SK-N-SH (cell line): ENCODE data around the gene MAST2. TPM values are rescaled to one million over a fixed set of nuclear protein-coding genes. Genes with fewer than 3 reads are reported as not detected.

Experiments used
- CTCF ChIA-PET: fragments of 300-600, 350-600 bp; formaldehyde crosslinking; extraction: SDS; loops from one replicate; lab custom pipeline; 2021; lab: Yijun Ruan, JAX
- POLR2A ChIA-PET: fragments of 350-600 bp; sonication (Branson Sonifier 250); formaldehyde crosslinking; extraction: SDS; loops from one replicate; lab custom pipeline; 2020; ENCODE audit warnings: antibody characterized with exemption, inconsistent platforms; lab: Yijun Ruan, JAX
- DNase-seq: peaks from one replicate; pipeline ENCODE4 v3.0.0; 2012
- H2AFZ ChIP-seq: fragments of 200-600 bp; sonication (generic); 2 replicates; pipeline ENCODE4 v1.8.1; 2016; ENCODE audit warnings: antibody characterized with exemption, mild to moderate bottlenecking, low read depth
- H3F3A ChIP-seq: fragments of 200-600 bp; sonication (generic); replicated peaks from 2 replicates; pipeline ENCODE3; 2016; ENCODE audit warnings: antibody characterized with exemption, mild to moderate bottlenecking; ENCODE audit not compliant: insufficient read depth
- H3K27ac ChIP-seq, 2 experiments: fragments of 200-500 bp in 1 of 2; fragments of 200-600 bp in 1 of 2; sonication (Bioruptor generic) in 1 of 2; sonication (generic), shearing (Covaris generic) in 1 of 2; 2 replicates each; pipeline versions ENCODE4 v1.5.1 to v1.6.1; 2014 to 2016; ENCODE audit warnings: low read depth in 2 of 2, inconsistent platforms in 1 of 2, low read length in 1 of 2, mild to moderate bottlenecking in 1 of 2, mixed read lengths in 1 of 2
- H3K27me3 ChIP-seq: fragments of 200-600 bp; sonication (generic), shearing (Covaris generic); 2 replicates; pipeline ENCODE4 v1.6.1; 2016; ENCODE audit warnings: mixed run types; ENCODE audit not compliant: insufficient read depth
- H3K36me3 ChIP-seq, 2 experiments: fragments of 200-500 bp in 1 of 2; fragments of 200-600 bp in 1 of 2; sonication (Bioruptor generic) in 1 of 2; sonication (generic) in 1 of 2; replicated peaks in 1 of 2; 2 replicates each; pipeline versions ENCODE3 to v1.5.1; 2014 to 2016; ENCODE audit warnings: low read length in 1 of 2, mild to moderate bottlenecking in 1 of 2; ENCODE audit not compliant: insufficient read depth in 2 of 2, control insufficient read depth in 1 of 2
- H3K4me1 ChIP-seq, 2 experiments: fragments of 200-500 bp in 1 of 2; fragments of 200-600 bp in 1 of 2; sonication (Bioruptor generic) in 1 of 2; sonication (generic), shearing (Covaris generic) in 1 of 2; 2 replicates each; pipeline versions ENCODE4 v1.5.1 to v1.6.1; 2014 to 2016; ENCODE audit warnings: low read depth in 1 of 2, low read length in 1 of 2, mixed run types in 1 of 2; ENCODE audit not compliant: insufficient read depth in 2 of 2, control insufficient read depth in 1 of 2
- H3K4me2 ChIP-seq: fragments of 200-600 bp; sonication (generic), shearing (Covaris generic); 2 replicates; pipeline ENCODE4 v1.6.1; 2017; ENCODE audit warnings: mixed run types
- H3K4me3 ChIP-seq, 2 experiments: fragments of 200-500 bp in 1 of 2; fragments of 200-600 bp in 1 of 2; sonication (Bioruptor generic) in 1 of 2; sonication (generic), shearing (Covaris generic) in 1 of 2; 2 replicates each; pipeline versions ENCODE4 v1.5.1 to v1.8.1; 2014 to 2016; ENCODE audit warnings: low read depth in 2 of 2, inconsistent platforms in 1 of 2, low read length in 1 of 2, mild to moderate bottlenecking in 1 of 2, mixed read lengths in 1 of 2, moderate library complexity in 1 of 2
- H3K79me2 ChIP-seq: fragments of 200-600 bp; sonication (generic); 2 replicates; pipeline ENCODE4 v1.8.1; 2017; ENCODE audit warnings: mild to moderate bottlenecking; ENCODE audit not compliant: insufficient read depth
- H3K9ac ChIP-seq: fragments of 200-600 bp; sonication (generic); 2 replicates; pipeline ENCODE4 v1.6.1; 2017; ENCODE audit warnings: mixed run types
- H3K9me2 ChIP-seq: fragments of 200-600 bp; sonication (generic); 2 replicates; pipeline ENCODE4 v1.6.1; 2017; ENCODE audit warnings: mixed run types
- H3K9me3 ChIP-seq: fragments of 200-600 bp; sonication (generic); 2 replicates; pipeline ENCODE4 v1.6.1; 2017; ENCODE audit warnings: mixed run types, mild to moderate bottlenecking, moderate library complexity
- H4K20me1 ChIP-seq: fragments of 200-600 bp; sonication (generic); 2 replicates; pipeline ENCODE4 v1.6.1; 2017; ENCODE audit warnings: mild to moderate bottlenecking, mixed run types; ENCODE audit not compliant: insufficient read depth
- CHD2 ChIP-seq: fragments of 150-350 bp; IDR thresholded peaks from 2 replicates; pipeline ENCODE4 v1.6.1; 2018; ENCODE audit warnings: low read length; ENCODE audit not compliant: partially characterized antibody
- EZH2phosphoT487 ChIP-seq: fragments of 200-600 bp; sonication (generic); IDR thresholded peaks from 2 replicates; pipeline ENCODE4 v1.6.1; 2017; ENCODE audit warnings: low read depth, mixed run types, mild to moderate bottlenecking, antibody characterized with exemption, moderate library complexity, borderline replicate concordance
- GABPA ChIP-seq: IDR thresholded peaks from 2 replicates; pipeline ENCODE4 v1.4.0; 2012; ENCODE audit warnings: low read depth, mild to moderate bottlenecking
- MXI1 ChIP-seq: IDR thresholded peaks from 2 replicates; pipeline ENCODE4 v1.6.1; 2012; ENCODE audit warnings: mild to moderate bottlenecking, low read depth, low read length, improper control_type of control experiment
- PBX3 ChIP-seq: IDR thresholded peaks from 2 replicates; pipeline ENCODE4; 2012
- POLR2AphosphoS5 ChIP-seq: IDR thresholded peaks from 2 replicates; pipeline ENCODE4 v1.6.1; 2012; ENCODE audit warnings: low read depth, low read length
- SIN3A ChIP-seq: IDR thresholded peaks from 2 replicates; pipeline ENCODE4 v1.6.1; 2012; ENCODE audit warnings: low read depth, mild to moderate bottlenecking, low read length, moderate library complexity, borderline replicate concordance
- TEAD4 ChIP-seq: IDR thresholded peaks from 2 replicates; pipeline ENCODE4 v1.4.0; 2012; ENCODE audit warnings: mild to moderate bottlenecking, borderline replicate concordance; ENCODE audit not compliant: insufficient read depth
- YY1 ChIP-seq: IDR thresholded peaks from 2 replicates; pipeline ENCODE4 v1.4.0; 2012; ENCODE audit warnings: low read depth, mild to moderate bottlenecking
- WGBS: methylation state at CpG from one replicate; pipeline ENCODE4 v1.1.6; 2017; ENCODE audit warnings: low lambda C conversion rate; 5-methylcytosine and 5-hydroxymethylcytosine counted together
- polyA plus RNA-seq, 3 experiments: library from polyadenylated mRNA; depleted of rRNA; stranded (reverse); fragments of >200 nt; gene quantifications; 2 replicates each; pipeline ENCODE4 v1.2.3, GENCODE V29; 2012
- TF ChIP-seq, protein P1 (sequence below): IDR thresholded peaks from 2 replicates; pipeline ENCODE4 v1.6.1; 2012; ENCODE audit warnings: mild to moderate bottlenecking, low read depth, low read length, moderate library complexity
- TF ChIP-seq, protein P2 (sequence below): IDR thresholded peaks from 2 replicates; pipeline ENCODE4 v1.4.0; 2012; ENCODE audit warnings: low read depth, borderline replicate concordance

The MAST2 gene
- polyA plus RNA-seq, 1 of the 3 experiments (the other 2 are of a cell fraction) = 53.4 TPM

DNA sequence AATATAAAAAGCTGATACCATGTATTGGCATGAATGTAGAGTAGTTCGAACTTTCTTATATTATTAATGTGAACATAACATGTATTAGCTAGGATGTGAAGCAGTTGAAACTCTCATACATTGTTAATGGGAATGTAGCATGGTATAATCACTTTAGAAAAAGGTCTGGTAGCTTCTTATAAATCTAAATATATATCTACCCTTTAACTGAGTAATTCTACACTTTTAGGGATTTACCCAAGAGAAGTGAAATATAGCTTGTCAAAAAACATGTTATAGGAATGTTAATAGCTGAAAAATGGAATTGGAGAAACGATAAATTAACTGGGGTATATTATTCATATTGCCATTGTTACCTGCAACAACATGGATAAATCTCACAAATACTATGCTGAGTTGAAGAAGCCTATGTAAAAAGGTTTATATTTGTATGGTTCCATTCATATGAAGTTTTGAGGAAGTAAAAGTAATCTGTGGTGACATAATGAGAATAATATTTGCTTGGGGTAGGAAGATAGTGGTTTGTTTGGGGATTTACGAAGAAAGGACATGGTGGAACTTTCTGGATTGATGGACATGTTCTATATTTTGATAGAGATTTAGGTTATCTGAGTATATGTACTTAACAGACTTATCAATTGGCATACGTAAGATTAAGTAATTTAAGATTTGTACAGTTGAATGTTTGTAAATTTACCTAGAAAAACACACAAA lies 76.6 kb downstream of the MAST2 start:
- Histone ChIP-seq H3K4me2 (no peak overlapping the region), H3K9me3 (no peaks in the 10 kb centered on the region), H4K20me1 (no peaks in the 10 kb centered on the region), H3K9me2 (no peaks in the 10 kb centered on the region), H3K4me3 (no peak overlapping the region), H3F3A (peaks cover 27% of the 10 kb centered on the region), H3K36me3 (no peaks in the 10 kb centered on the region), H2AFZ (no peak overlapping the region), H3K27me3 (no peaks in the 10 kb centered on the region), H3K4me1 (peaks cover 0 to 16% of the 10 kb centered on the region in 2 experiments; a peak in 2 of 4 replicates), H3K79me2 (peaks cover 30% of the 10 kb centered on the region), H3K9ac (no peak overlapping the region), H3K27ac (no peak overlapping the region)
- TF ChIP-seq GABPA = no peak
- TF ChIP-seq MXI1 = no peak
- no peak for TF ChIP-seq PBX3
- no peak for TF ChIP-seq TEAD4
- TF ChIP-seq POLR2AphosphoS5 = no peak
- no peak for TF ChIP-seq CHD2
- TF ChIP-seq, protein P1, sequence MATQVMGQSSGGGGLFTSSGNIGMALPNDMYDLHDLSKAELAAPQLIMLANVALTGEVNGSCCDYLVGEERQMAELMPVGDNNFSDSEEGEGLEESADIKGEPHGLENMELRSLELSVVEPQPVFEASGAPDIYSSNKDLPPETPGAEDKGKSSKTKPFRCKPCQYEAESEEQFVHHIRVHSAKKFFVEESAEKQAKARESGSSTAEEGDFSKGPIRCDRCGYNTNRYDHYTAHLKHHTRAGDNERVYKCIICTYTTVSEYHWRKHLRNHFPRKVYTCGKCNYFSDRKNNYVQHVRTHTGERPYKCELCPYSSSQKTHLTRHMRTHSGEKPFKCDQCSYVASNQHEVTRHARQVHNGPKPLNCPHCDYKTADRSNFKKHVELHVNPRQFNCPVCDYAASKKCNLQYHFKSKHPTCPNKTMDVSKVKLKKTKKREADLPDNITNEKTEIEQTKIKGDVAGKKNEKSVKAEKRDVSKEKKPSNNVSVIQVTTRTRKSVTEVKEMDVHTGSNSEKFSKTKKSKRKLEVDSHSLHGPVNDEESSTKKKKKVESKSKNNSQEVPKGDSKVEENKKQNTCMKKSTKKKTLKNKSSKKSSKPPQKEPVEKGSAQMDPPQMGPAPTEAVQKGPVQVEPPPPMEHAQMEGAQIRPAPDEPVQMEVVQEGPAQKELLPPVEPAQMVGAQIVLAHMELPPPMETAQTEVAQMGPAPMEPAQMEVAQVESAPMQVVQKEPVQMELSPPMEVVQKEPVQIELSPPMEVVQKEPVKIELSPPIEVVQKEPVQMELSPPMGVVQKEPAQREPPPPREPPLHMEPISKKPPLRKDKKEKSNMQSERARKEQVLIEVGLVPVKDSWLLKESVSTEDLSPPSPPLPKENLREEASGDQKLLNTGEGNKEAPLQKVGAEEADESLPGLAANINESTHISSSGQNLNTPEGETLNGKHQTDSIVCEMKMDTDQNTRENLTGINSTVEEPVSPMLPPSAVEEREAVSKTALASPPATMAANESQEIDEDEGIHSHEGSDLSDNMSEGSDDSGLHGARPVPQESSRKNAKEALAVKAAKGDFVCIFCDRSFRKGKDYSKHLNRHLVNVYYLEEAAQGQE = no peak
- no peak for TF ChIP-seq EZH2phosphoT487
- TF ChIP-seq, protein P2, sequence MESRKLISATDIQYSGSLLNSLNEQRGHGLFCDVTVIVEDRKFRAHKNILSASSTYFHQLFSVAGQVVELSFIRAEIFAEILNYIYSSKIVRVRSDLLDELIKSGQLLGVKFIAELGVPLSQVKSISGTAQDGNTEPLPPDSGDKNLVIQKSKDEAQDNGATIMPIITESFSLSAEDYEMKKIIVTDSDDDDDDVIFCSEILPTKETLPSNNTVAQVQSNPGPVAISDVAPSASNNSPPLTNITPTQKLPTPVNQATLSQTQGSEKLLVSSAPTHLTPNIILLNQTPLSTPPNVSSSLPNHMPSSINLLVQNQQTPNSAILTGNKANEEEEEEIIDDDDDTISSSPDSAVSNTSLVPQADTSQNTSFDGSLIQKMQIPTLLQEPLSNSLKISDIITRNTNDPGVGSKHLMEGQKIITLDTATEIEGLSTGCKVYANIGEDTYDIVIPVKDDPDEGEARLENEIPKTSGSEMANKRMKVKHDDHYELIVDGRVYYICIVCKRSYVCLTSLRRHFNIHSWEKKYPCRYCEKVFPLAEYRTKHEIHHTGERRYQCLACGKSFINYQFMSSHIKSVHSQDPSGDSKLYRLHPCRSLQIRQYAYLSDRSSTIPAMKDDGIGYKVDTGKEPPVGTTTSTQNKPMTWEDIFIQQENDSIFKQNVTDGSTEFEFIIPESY = no peak
- no peak for TF ChIP-seq YY1
- TF ChIP-seq SIN3A = no peak
- ChIA-PET CTCF (interaction anchor here (0.8 to 1.5 kb wide), 3 partner anchors 263 to 367 kb away, joined by 3 to 10 read pairs (median 4); no protein-coding TSS in a partner anchor), POLR2A (interaction anchor here (0.7 kb wide), 1 partner anchor 358 kb away, joined by 3 read pairs; the partner anchor contains the start of gene PRDX1)
- 98% methylated on average over 4 of the region's 4 CpGs for WGBS
- DNase-seq = no peak
